SJCRH30 (cell line): ENCODE measurements around the gene ARMC8. TPM values are rescaled to one million over a fixed set of nuclear protein-coding genes. Genes with fewer than 3 reads are reported as not detected.

Experiments
- total RNA-seq: library from RNA; depleted of rRNA; stranded (reverse); fragments of >200 nt; shearing (Covaris generic); gene quantifications from 2 replicates; pipeline ENCODE4 v1.2.3, GENCODE V29; 2014; rRNA removed

ARMC8 gene
- total RNA-seq, 1 experiment from 2014 or later: 64.3 TPM

Other genes with a start within 250 kb of the ARMC8 start
- gene CLDN18, start 177.1 kb upstream of the ARMC8 start, total RNA-seq: not detected in 2 replicates
- 11.0 and 19.7 TPM in 2 replicates for gene DZIP1L, start 71.7 kb upstream of the ARMC8 start, total RNA-seq
- 0.16 TPM in 1 of 2 replicates, not detected in the other for gene A4GNT, start 54.9 kb upstream of the ARMC8 start, total RNA-seq
- gene DBR1, start 12.4 kb upstream of the ARMC8 start, total RNA-seq: 25.2 and 28.1 TPM in 2 replicates
- 0.08 TPM in 1 of 2 replicates, not detected in the other for gene NME9, start 142.6 kb downstream of the ARMC8 start, total RNA-seq
- gene MRAS, start 161.3 kb downstream of the ARMC8 start, total RNA-seq: 57.8 and 63.6 TPM in 2 replicates
- 0.56 and 0.69 TPM in 2 replicates for gene ESYT3, start 247.3 kb downstream of the ARMC8 start, total RNA-seq